SU-DHL-6 (cell line): ENCODE results near the gene GNAI1.

Source experiments
- CTCF ChIP-seq: fragments of 200-600 bp; sonication (generic); IDR thresholded peaks from one replicate; pipeline ENCODE4 v1.5.1; 2017; ENCODE audit warnings: antibody characterized with exemption, mild to moderate bottlenecking, low read length, moderate library complexity; ENCODE audit not compliant: insufficient read depth, poor library complexity, severe bottlenecking
- EZH2phosphoT487 ChIP-seq: fragments of 200-600 bp; sonication (generic), shearing (Covaris generic); conservative IDR thresholded peaks from 2 replicates; pipeline ENCODE4 v1.6.1; 2018; ENCODE audit warnings: mild to moderate bottlenecking, antibody characterized with exemption, low read length, moderate library complexity, mixed read lengths

GRCh38 chr7:80100254-80100653 is 34.4 kb upstream of the GNAI1 start:
- no peak for TF ChIP-seq CTCF
- no peak for TF ChIP-seq EZH2phosphoT487
